ENCODE data around the gene RHOBTB1.

The RHOBTB1 gene

DNA sequence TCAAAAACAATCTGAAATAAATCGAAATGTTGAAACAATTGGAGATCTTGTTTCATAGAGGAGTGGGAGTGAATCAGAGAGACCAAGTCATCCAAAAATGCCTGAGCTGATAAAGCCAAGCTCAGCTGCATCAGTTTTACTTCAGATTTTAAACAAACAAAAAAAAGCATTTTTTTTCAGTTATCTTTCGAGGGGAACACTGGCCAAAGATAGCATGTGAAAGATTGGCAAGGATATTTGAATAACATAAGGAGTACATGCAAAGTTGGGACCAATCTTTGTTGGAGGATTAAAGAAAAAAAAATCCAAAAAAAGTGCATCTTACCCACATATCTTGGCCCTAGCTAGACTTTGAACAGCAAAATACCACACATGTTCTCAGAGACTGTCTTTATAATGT, 47.2 kb downstream of the RHOBTB1 start:
- Histone ChIP-seq H3K36me3 (replicated peaks in 1 of 2; ENCODE audit: control insufficient read depth in 2 of 2, insufficient read depth in 2 of 2, low read length in 2 of 2) (peaks cover 0 to 17% of the 10 kb centered on the region in 2 donors), H3K14ac (ENCODE audit: low read length) (no peak overlapping the region), H4K8ac (ENCODE audit: low read depth, low read length) (no peak overlapping the region), H4K91ac (ENCODE audit: low read depth, low read length, poor library complexity) (no peak overlapping the region), H3K4ac (ENCODE audit: low read length) (no peak overlapping the region), H3K23ac (ENCODE audit: low read depth, low read length, poor library complexity) (no peak overlapping the region), H2BK15ac (ENCODE audit: low read length) (no peak overlapping the region), H3K27ac (replicated peaks; ENCODE audit: low read length) (no peak overlapping the region), H3K4me3 (ENCODE audit: low read length in 2 of 2) (no peak overlapping the region), H2AK5ac (ENCODE audit: low read depth, low read length) (no peak overlapping the region), H3K9me3 (replicated peaks in 1 of 2; ENCODE audit: control insufficient read depth in 2 of 2, insufficient read depth in 1 of 2, low read depth in 1 of 2, low read length in 2 of 2) (peaks cover 0 to 3% of the 10 kb centered on the region in 2 donors), H2BK5ac (ENCODE audit: low read length) (no peak overlapping the region), H2AFZ (ENCODE audit: low read length) (no peak overlapping the region), H2BK12ac (ENCODE audit: low read length) (no peak overlapping the region), H3K9ac (ENCODE audit: low read depth, low read length, poor library complexity) (no peak overlapping the region), H2BK120ac (ENCODE audit: low read depth, low read length) (no peak overlapping the region), H3K79me1 (ENCODE audit: low read depth, low read length) (no peaks in the 10 kb centered on the region), H3K4me1 (ENCODE audit: control insufficient read depth in 2 of 2, insufficient read depth in 1 of 2, low read depth in 1 of 2, low read length in 2 of 2) (peaks cover 0 to 8% of the 10 kb centered on the region in 2 donors), H3K27me3 (ENCODE audit: control insufficient read depth in 3 of 3, insufficient read depth in 3 of 3, low read depth in 1 of 3, low read length in 3 of 3) (no peaks in the 10 kb centered on the region), H3K18ac (ENCODE audit: low read length) (no peak overlapping the region), H3K4me2 (ENCODE audit: insufficient read depth, low read length, poor library complexity, severe bottlenecking) (no peak overlapping the region)
- no CpG with 5 or more reads among the region's 2 CpGs for WGBS, 2 donors (ENCODE audit: extremely low coverage in 2 of 2, insufficient read length in 2 of 2, insufficient replicate concordance in 1 of 2)
- no peak for DNase-seq (ENCODE audit: low spot score)

DNA sequence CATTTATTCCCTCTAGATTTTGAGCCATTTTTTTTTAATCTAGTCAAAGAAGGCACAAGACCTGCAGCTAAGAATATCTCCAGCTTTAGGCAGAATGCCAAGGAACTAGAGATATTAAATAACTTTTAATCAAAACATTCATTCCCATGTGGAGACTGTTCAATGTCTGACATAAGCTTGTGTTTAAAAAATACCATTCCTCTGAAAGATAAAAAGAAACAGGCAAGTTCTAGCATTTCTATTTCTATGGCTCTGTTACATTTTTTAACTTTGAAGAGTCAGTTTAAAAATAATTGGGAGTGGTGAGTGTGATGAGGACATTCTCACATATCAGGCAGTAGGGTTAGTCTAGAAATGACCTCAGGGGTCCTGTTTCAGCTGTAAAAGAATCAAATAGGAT, 48.0 kb downstream of the RHOBTB1 start:
- H4K91ac ChIP-seq (ENCODE audit: low read depth, low read length, poor library complexity): no peak overlapping the region
- no peak overlapping the region for H3K27ac ChIP-seq (replicated peaks; ENCODE audit: low read length)
- no peak overlapping the region for H3K18ac ChIP-seq (ENCODE audit: low read length)
- H3K4me1 ChIP-seq (ENCODE audit: control insufficient read depth in 2 of 2, insufficient read depth in 1 of 2, low read depth in 1 of 2, low read length in 2 of 2): peaks cover 0 to 8% of the 10 kb centered on the region in 2 donors
- H3K9me3 ChIP-seq (replicated peaks in 1 of 2; ENCODE audit: control insufficient read depth in 2 of 2, insufficient read depth in 1 of 2, low read depth in 1 of 2, low read length in 2 of 2): peaks cover 0 to 2% of the 10 kb centered on the region in 2 donors
- no peak overlapping the region for H3K4me3 ChIP-seq (ENCODE audit: low read length in 2 of 2)
- no peaks in the 10 kb centered on the region for H3K27me3 ChIP-seq (ENCODE audit: control insufficient read depth in 3 of 3, insufficient read depth in 3 of 3, low read depth in 1 of 3, low read length in 3 of 3)
- H3K36me3 ChIP-seq (replicated peaks in 1 of 2; ENCODE audit: control insufficient read depth in 2 of 2, insufficient read depth in 2 of 2, low read length in 2 of 2): peaks cover 0 to 11% of the 10 kb centered on the region in 2 donors
- no peak overlapping the region for H2BK12ac ChIP-seq (ENCODE audit: low read length)
- H3K4me2 ChIP-seq (ENCODE audit: insufficient read depth, low read length, poor library complexity, severe bottlenecking): no peak overlapping the region
- no peak overlapping the region for H3K4ac ChIP-seq (ENCODE audit: low read length)
- H3K14ac ChIP-seq (ENCODE audit: low read length): no peak overlapping the region
- H2AK5ac ChIP-seq (ENCODE audit: low read depth, low read length): no peak overlapping the region
- H2AFZ ChIP-seq (ENCODE audit: low read length): no peak overlapping the region
- DNase-seq (ENCODE audit: low spot score): no peak
- H4K8ac ChIP-seq (ENCODE audit: low read depth, low read length): no peak overlapping the region
- no peaks in the 10 kb centered on the region for H3K79me1 ChIP-seq (ENCODE audit: low read depth, low read length)
- no peak overlapping the region for H2BK15ac ChIP-seq (ENCODE audit: low read length)
- no peak overlapping the region for H3K23ac ChIP-seq (ENCODE audit: low read depth, low read length, poor library complexity)
- no peak overlapping the region for H2BK120ac ChIP-seq (ENCODE audit: low read depth, low read length)
- no peak overlapping the region for H3K9ac ChIP-seq (ENCODE audit: low read depth, low read length, poor library complexity)
- H2BK5ac ChIP-seq (ENCODE audit: low read length): no peak overlapping the region

DNA sequence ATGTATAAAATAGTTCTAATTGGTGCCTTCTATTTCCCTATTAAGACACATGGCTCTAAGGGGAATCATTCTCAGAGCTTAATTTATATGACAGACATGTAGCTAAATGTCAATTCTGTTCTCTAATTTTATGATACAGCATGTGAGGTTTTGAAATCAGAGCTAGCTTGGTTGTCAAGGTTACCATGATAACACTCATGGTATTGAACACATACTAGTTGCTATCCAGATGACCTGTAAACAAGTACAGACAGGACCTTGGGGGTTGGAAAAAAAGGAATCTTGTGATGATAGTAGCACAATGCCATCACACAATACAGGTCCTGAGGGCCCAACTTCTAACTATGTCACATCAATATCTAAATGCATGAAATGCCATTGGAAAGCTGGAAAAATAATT, 49.2 kb downstream of the RHOBTB1 start:
- Histone ChIP-seq H3K36me3 (replicated peaks in 1 of 2; ENCODE audit: control insufficient read depth in 2 of 2, insufficient read depth in 2 of 2, low read length in 2 of 2) (peaks cover 0 to 11% of the 10 kb centered on the region in 2 donors), H3K79me1 (ENCODE audit: low read depth, low read length) (no peaks in the 10 kb centered on the region), H2BK5ac (ENCODE audit: low read length) (no peak overlapping the region), H3K9me3 (replicated peaks in 1 of 2; ENCODE audit: control insufficient read depth in 2 of 2, insufficient read depth in 1 of 2, low read depth in 1 of 2, low read length in 2 of 2) (peaks cover 0 to 2% of the 10 kb centered on the region in 2 donors), H3K18ac (ENCODE audit: low read length) (no peak overlapping the region), H2AK5ac (ENCODE audit: low read depth, low read length) (no peak overlapping the region), H3K4ac (ENCODE audit: low read length) (no peak overlapping the region), H2BK15ac (ENCODE audit: low read length) (no peak overlapping the region), H3K14ac (ENCODE audit: low read length) (no peak overlapping the region), H4K8ac (ENCODE audit: low read depth, low read length) (no peak overlapping the region), H3K4me2 (ENCODE audit: insufficient read depth, low read length, poor library complexity, severe bottlenecking) (no peak overlapping the region), H3K23ac (ENCODE audit: low read depth, low read length, poor library complexity) (no peak overlapping the region), H3K27ac (replicated peaks; ENCODE audit: low read length) (no peak overlapping the region), H2BK12ac (ENCODE audit: low read length) (no peak overlapping the region), H3K4me3 (ENCODE audit: low read length in 2 of 2) (no peak overlapping the region), H4K91ac (ENCODE audit: low read depth, low read length, poor library complexity) (no peak overlapping the region), H3K27me3 (ENCODE audit: control insufficient read depth in 3 of 3, insufficient read depth in 3 of 3, low read depth in 1 of 3, low read length in 3 of 3) (no peaks in the 10 kb centered on the region), H3K4me1 (ENCODE audit: control insufficient read depth in 2 of 2, insufficient read depth in 1 of 2, low read depth in 1 of 2, low read length in 2 of 2) (peaks cover 0 to 8% of the 10 kb centered on the region in 2 donors), H3K9ac (ENCODE audit: low read depth, low read length, poor library complexity) (no peak overlapping the region), H2BK120ac (ENCODE audit: low read depth, low read length) (no peak overlapping the region), H2AFZ (ENCODE audit: low read length) (no peak overlapping the region)
- DNase-seq (ENCODE audit: low spot score): no peak

DNA sequence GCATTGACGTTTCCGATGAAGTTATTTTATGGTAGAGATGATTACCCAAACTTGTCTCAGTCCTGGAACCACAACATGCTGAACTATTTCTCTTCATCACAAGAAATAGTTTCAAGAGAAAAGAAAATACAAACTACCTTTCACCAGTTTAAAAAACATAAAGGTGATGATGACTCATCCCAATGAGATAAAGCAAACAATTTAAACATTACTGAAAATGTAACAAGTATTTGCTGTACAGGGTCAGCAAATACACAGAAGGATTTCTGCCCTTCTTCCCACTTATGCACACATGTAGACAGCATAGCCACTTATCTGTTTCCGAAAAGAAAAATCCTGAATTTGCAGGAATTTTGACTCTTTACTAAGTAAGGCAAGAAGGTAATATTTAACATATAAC, 50.8 kb downstream of the RHOBTB1 start:
- WGBS, 2 donors (ENCODE audit: extremely low coverage in 2 of 2, insufficient read length in 2 of 2, insufficient replicate concordance in 1 of 2): no CpG with 5 or more reads among the region's 3 CpGs
- Histone ChIP-seq H2AK5ac (ENCODE audit: low read depth, low read length) (no peak overlapping the region), H3K36me3 (replicated peaks in 1 of 2; ENCODE audit: control insufficient read depth in 2 of 2, insufficient read depth in 2 of 2, low read length in 2 of 2) (peaks cover 0 to 12% of the 10 kb centered on the region in 2 donors), H3K4ac (ENCODE audit: low read length) (no peak overlapping the region), H3K27me3 (ENCODE audit: control insufficient read depth in 3 of 3, insufficient read depth in 3 of 3, low read depth in 1 of 3, low read length in 3 of 3) (no peaks in the 10 kb centered on the region), H3K9ac (ENCODE audit: low read depth, low read length, poor library complexity) (no peak overlapping the region), H3K23ac (ENCODE audit: low read depth, low read length, poor library complexity) (no peak overlapping the region), H2BK5ac (ENCODE audit: low read length) (no peak overlapping the region), H3K4me1 (ENCODE audit: control insufficient read depth in 2 of 2, insufficient read depth in 1 of 2, low read depth in 1 of 2, low read length in 2 of 2) (peaks cover 0 to 8% of the 10 kb centered on the region in 2 donors), H3K18ac (ENCODE audit: low read length) (no peak overlapping the region), H4K91ac (ENCODE audit: low read depth, low read length, poor library complexity) (no peak overlapping the region), H3K4me3 (ENCODE audit: low read length in 2 of 2) (no peak overlapping the region), H3K27ac (replicated peaks; ENCODE audit: low read length) (no peak overlapping the region), H2BK120ac (ENCODE audit: low read depth, low read length) (no peak overlapping the region), H2BK15ac (ENCODE audit: low read length) (no peak overlapping the region), H2AFZ (ENCODE audit: low read length) (no peak overlapping the region), H2BK12ac (ENCODE audit: low read length) (no peak overlapping the region), H3K4me2 (ENCODE audit: insufficient read depth, low read length, poor library complexity, severe bottlenecking) (no peak overlapping the region), H4K8ac (ENCODE audit: low read depth, low read length) (no peak overlapping the region), H3K79me1 (ENCODE audit: low read depth, low read length) (no peaks in the 10 kb centered on the region), H3K14ac (ENCODE audit: low read length) (no peak overlapping the region), H3K9me3 (replicated peaks in 1 of 2; ENCODE audit: control insufficient read depth in 2 of 2, insufficient read depth in 1 of 2, low read depth in 1 of 2, low read length in 2 of 2) (peaks cover 0 to 2% of the 10 kb centered on the region in 2 donors)
- DNase-seq (ENCODE audit: low spot score): no peak

Measured in neuronal stem cell (in vitro differentiated cells).